Measurements from ENCODE around the gene SLC9A8.

DNA sequence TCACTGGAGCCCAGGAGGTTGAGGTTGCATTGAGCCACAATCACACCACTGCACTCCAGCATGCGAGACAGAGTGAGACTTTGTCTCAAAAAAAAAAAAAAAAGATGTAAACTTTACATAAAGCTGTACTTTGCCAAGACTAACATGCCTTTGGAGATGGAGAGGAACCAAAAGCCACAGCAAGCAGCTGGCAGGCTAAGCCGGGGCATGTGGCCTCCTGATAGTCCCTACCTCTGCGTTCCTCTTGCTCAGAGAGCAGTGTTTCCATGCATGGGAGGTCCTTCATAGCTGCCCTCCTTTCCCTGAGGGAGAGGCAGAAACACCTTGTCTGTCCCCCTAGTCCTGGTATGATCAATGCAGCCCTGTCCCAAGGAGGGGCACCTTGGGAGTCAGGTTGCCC lies 67.5 kb downstream of the SLC9A8 start:
- TF ChIP-seq, protein P1, sequence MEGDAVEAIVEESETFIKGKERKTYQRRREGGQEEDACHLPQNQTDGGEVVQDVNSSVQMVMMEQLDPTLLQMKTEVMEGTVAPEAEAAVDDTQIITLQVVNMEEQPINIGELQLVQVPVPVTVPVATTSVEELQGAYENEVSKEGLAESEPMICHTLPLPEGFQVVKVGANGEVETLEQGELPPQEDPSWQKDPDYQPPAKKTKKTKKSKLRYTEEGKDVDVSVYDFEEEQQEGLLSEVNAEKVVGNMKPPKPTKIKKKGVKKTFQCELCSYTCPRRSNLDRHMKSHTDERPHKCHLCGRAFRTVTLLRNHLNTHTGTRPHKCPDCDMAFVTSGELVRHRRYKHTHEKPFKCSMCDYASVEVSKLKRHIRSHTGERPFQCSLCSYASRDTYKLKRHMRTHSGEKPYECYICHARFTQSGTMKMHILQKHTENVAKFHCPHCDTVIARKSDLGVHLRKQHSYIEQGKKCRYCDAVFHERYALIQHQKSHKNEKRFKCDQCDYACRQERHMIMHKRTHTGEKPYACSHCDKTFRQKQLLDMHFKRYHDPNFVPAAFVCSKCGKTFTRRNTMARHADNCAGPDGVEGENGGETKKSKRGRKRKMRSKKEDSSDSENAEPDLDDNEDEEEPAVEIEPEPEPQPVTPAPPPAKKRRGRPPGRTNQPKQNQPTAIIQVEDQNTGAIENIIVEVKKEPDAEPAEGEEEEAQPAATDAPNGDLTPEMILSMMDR (IDR thresholded peaks at IDR 0.05; ENCODE audit: control extremely low read depth in 1 of 3, insufficient read depth in 1 of 3, low read depth in 1 of 3, low read length in 3 of 3) = no peak
- no peak for TF ChIP-seq POLR2AphosphoS5 (IDR thresholded peaks at IDR 0.05; ENCODE audit: low read depth, low read length)
- no peak for TF ChIP-seq BRCA1 (IDR thresholded peaks at IDR 0.05; ENCODE audit: low read depth, low read length)
- no peak for TF ChIP-seq POLR2A (IDR thresholded peaks at IDR 0.05; ENCODE audit: control extremely low read depth in 1 of 2, low read depth in 2 of 2, low read length in 2 of 2)
- no peak for TF ChIP-seq ASH2L (IDR thresholded peaks at IDR 0.05; ENCODE audit: low read length)

Data from H1 (cell line).